K562 (cell line): ENCODE results near the gene SHANK1. TPM values are rescaled to one million over a fixed set of nuclear protein-coding genes. Genes with fewer than 3 reads are reported as not detected.

Source experiments
- ATAC-seq: fragments of 200-7000 bp; cut with Tn5 transposase; 3 replicates; pipeline ENCODE4 v1.9.1; 2020; ENCODE audit warnings: moderate library complexity
- BruUV-seq: library from RNA; stranded (reverse); fragments of 400-500 nt; replicated peaks from 2 replicates; lab custom pipeline; 2021; lab: Mats Ljungman, UMichigan
- CTCF ChIA-PET: fragments of 300-600 bp; formaldehyde crosslinking; extraction: SDS; loops from one replicate; lab custom pipeline; 2021; ENCODE audit warnings: low intra/inter-chr PET ratio; lab: Yijun Ruan, JAX
- POLR2A ChIA-PET: fragments of 300-600, 350-650 bp; sonication (Branson Sonifier 250); formaldehyde crosslinking; extraction: SDS; loops from one replicate; lab custom pipeline; 2021; ENCODE audit warnings: antibody characterized with exemption, inconsistent platforms; lab: Yijun Ruan, JAX
- DNase-seq, 4 experiments: peaks; one replicate each; pipeline versions ENCODE4 v3.0.0 to v3.0.0-alpha.2; 2011 to 2018; ENCODE audit warnings: low spot score in 3 of 4, mixed read lengths in 3 of 4; ENCODE audit errors: extremely low read depth in 1 of 4
- FAIRE-seq: peaks from 2 replicates; lab custom pipeline; 2011; peaks lifted over from hg19 to GRCh38; lab: Jason Lieb, UNC
- H2AFZ ChIP-seq: 2 replicates; pipeline ENCODE4 v1.6.0; 2011; ENCODE audit warnings: low read depth, low read length, control low read depth, inconsistent platforms
- H3K27ac ChIP-seq: fragments of 200-600 bp; 3 replicates; pipeline ENCODE4 v1.8.0; 2011; ENCODE audit warnings: low read depth, mild to moderate bottlenecking, control low read depth, inconsistent platforms, low read length, moderate library complexity, mixed read lengths; ENCODE audit errors: extremely low read depth
- H3K27me3 ChIP-seq, 2 experiments: fragments of 300-600 bp in 1 of 2; 2 replicates in 1 of 2; 3 replicates in 1 of 2; pipeline versions ENCODE4 v1.6.0 to v1.8.0; 2011; ENCODE audit warnings: inconsistent platforms in 2 of 2, low read length in 2 of 2, mild to moderate bottlenecking in 1 of 2, mixed read lengths in 1 of 2, moderate library complexity in 1 of 2; ENCODE audit not compliant: control insufficient read depth in 2 of 2, insufficient read depth in 2 of 2
- H3K36me3 ChIP-seq: fragments of 300-600 bp; 3 replicates; pipeline ENCODE4 v1.8.0; 2011; ENCODE audit warnings: mild to moderate bottlenecking, low read length, inconsistent platforms; ENCODE audit not compliant: control insufficient read depth, insufficient read depth
- H3K4me1 ChIP-seq, 2 experiments: fragments of 200-600 bp in 1 of 2; replicated peaks in 1 of 2; 2 replicates in 1 of 2; 3 replicates in 1 of 2; pipeline versions ENCODE4 v1.5.1 to v1.8.0; 2011; ENCODE audit warnings: inconsistent platforms in 2 of 2, low read length in 2 of 2, mild to moderate bottlenecking in 1 of 2, mixed read lengths in 1 of 2, moderate library complexity in 1 of 2; ENCODE audit not compliant: control insufficient read depth in 2 of 2, insufficient read depth in 2 of 2
- H3K4me2 ChIP-seq: 2 replicates; pipeline ENCODE4 v1.6.1; 2011; ENCODE audit warnings: low read length, control low read depth, inconsistent platforms, mixed read lengths; ENCODE audit not compliant: insufficient read depth
- H3K4me3 ChIP-seq: fragments of 200-600 bp; sonication (generic), shearing (Covaris generic); 2 replicates; pipeline ENCODE4 v1.5.1; 2016; ENCODE audit warnings: control low read depth, inconsistent platforms
- H3K79me2 ChIP-seq: fragments of 200-600 bp; 3 replicates; pipeline ENCODE4 v1.8.0; 2011; ENCODE audit warnings: low read length, inconsistent platforms; ENCODE audit not compliant: control insufficient read depth, insufficient read depth
- H3K9ac ChIP-seq, 2 experiments: 2 replicates each; pipeline versions ENCODE4 v1.6.0 to v1.6.1; 2011; ENCODE audit warnings: low read depth in 2 of 2, low read length in 2 of 2, control low read depth in 1 of 2, inconsistent platforms in 1 of 2, mild to moderate bottlenecking in 1 of 2, mixed read lengths in 1 of 2; ENCODE audit not compliant: insufficient read depth in 1 of 2
- H3K9me1 ChIP-seq: one replicate; pipeline ENCODE4 v1.6.0; 2011; ENCODE audit warnings: inconsistent platforms, mild to moderate bottlenecking, low read length, moderate library complexity; ENCODE audit not compliant: control insufficient read depth, insufficient read depth
- H3K9me3 ChIP-seq: replicated peaks from 2 replicates; pipeline ENCODE4 v1.5.1; 2011; ENCODE audit warnings: low read depth, low read length, inconsistent platforms; ENCODE audit not compliant: control insufficient read depth, insufficient read depth
- H4K20me1 ChIP-seq: replicated peaks from 2 replicates; pipeline ENCODE4 v1.6.1; 2011; ENCODE audit warnings: low read length, inconsistent platforms, mixed read lengths; ENCODE audit not compliant: control insufficient read depth, insufficient read depth
- CBFB ChIP-seq: sonication (generic); formaldehyde crosslinking; IDR thresholded peaks from 2 replicates; pipeline ENCODE4 v1.4.0; 2020; ENCODE audit warnings: mild to moderate bottlenecking, missing genetic modification reagents
- COPS2 ChIP-seq: fragments of 450-650 bp; conservative IDR thresholded peaks from 2 replicates; pipeline ENCODE4 v1.6.1; 2016; ENCODE audit warnings: mild to moderate bottlenecking, moderate library complexity
- EWSR1 ChIP-seq: fragments of 450-650 bp; IDR thresholded peaks from 2 replicates; pipeline ENCODE4 v1.6.1; 2018; ENCODE audit warnings: borderline replicate concordance, mild to moderate bottlenecking, low read depth, moderate library complexity; ENCODE audit not compliant: partially characterized antibody
- MAFG ChIP-seq: fragments of 450-650 bp; conservative IDR thresholded peaks from 2 replicates; pipeline ENCODE4 v1.6.1; 2016; ENCODE audit warnings: missing genetic modification characterization, missing compliant biosample characterization
- MED1 ChIP-seq: sonication (generic); formaldehyde crosslinking; IDR thresholded peaks from 2 replicates; pipeline ENCODE4 v1.8.1; 2023; ENCODE audit warnings: missing genetic modification reagents, borderline replicate concordance
- NR2C1 ChIP-seq, 2 experiments: fragments of 450-650 bp; IDR thresholded peaks; 2 replicates each; pipeline ENCODE4 v1.6.1; 2017; ENCODE audit warnings: mild to moderate bottlenecking in 2 of 2, antibody characterized with exemption in 1 of 2, inconsistent platforms in 1 of 2, missing compliant biosample characterization in 1 of 2, missing genetic modification characterization in 1 of 2
- PHB2 ChIP-seq: fragments of 450-650 bp; IDR thresholded peaks from 2 replicates; pipeline ENCODE4 v1.6.1; 2017; ENCODE audit warnings: low read depth
- TAF1 ChIP-seq: IDR thresholded peaks from 2 replicates; pipeline ENCODE4 v1.6.1; 2011; ENCODE audit warnings: mild to moderate bottlenecking, low read length, moderate library complexity; ENCODE audit not compliant: insufficient read depth, control insufficient read depth, severe bottlenecking; ENCODE audit errors: extremely low read depth
- ZNF551 ChIP-seq: fragments of 250-450 bp; sonication (Bioruptor Pico); IDR thresholded peaks from 2 replicates; pipeline ENCODE4 v1.5.0; 2021; ENCODE audit warnings: mild to moderate bottlenecking, moderate library complexity
- ZSCAN29 ChIP-seq: fragments of 450-650 bp; IDR thresholded peaks from 2 replicates; pipeline ENCODE4 v1.6.1; 2017
- WGBS: fragments of 100-300 bp; shearing (Covaris generic); methylation state at CpG from one replicate; pipeline ENCODE4 v1.1.6; 2016; ENCODE audit warnings: low coverage, mixed read lengths; ENCODE audit not compliant: insufficient coverage; ENCODE audit errors: missing lambda C conversion rate; 5-methylcytosine and 5-hydroxymethylcytosine counted together
- in situ Hi-C: fragments of 300-500 bp; cut with MboI; formaldehyde crosslinking; loops from 4 replicates; pipeline ENCODE4 v1.15.0; 2018; ENCODE audit warnings: inconsistent platforms, mixed read lengths
- intact Hi-C: fragments of 100-400 bp; cut with micrococcal nuclease; formaldehyde crosslinking; loops from 2 replicates; pipeline ENCODE4 v1.14.2; 2022
- polyA plus RNA-seq, 8 experiments: library from polyadenylated mRNA; depleted of rRNA in 4 of 8; stranded (reverse) in 5 of 8; unstranded in 3 of 8; fragments of >200 nt; fragmentation: Nextera tagmentation in 2 of 8; fragmentation: Illumina TruSeq in 1 of 8; extraction: Ambion mirVana in 2 of 8; extraction: Trizol in 1 of 8; gene quantifications; 2 replicates each; pipeline versions ENCODE4 v1.2.1 to v1.2.3, GENCODE V29; 2011 to 2014; ENCODE audit warnings: inconsistent platforms in 1 of 8, missing spikeins in 1 of 8
- total RNA-seq, 7 experiments: library from RNA; depleted of rRNA in 6 of 7; stranded (reverse); fragments of >200 nt in 6 of 7; fragmentation: Illumina TruSeq in 2 of 7; extraction: Trizol in 2 of 7; gene quantifications; 2 replicates each; pipeline versions ENCODE4 v1.2.1 to v1.2.3, GENCODE V29; 2011 to 2021; ENCODE audit warnings: low replicate concordance in 1 of 7
- TF ChIP-seq, protein P1 (sequence below): fragments of 450-650 bp; IDR thresholded peaks from 2 replicates; pipeline ENCODE4 v1.7.1; 2018; ENCODE audit warnings: mild to moderate bottlenecking, low read depth; ENCODE audit not compliant: partially characterized antibody
- TF ChIP-seq, protein P2 (sequence below): sonication (generic); formaldehyde crosslinking; IDR thresholded peaks from 2 replicates; pipeline ENCODE4 v1.8.1; 2023; ENCODE audit warnings: mild to moderate bottlenecking, missing genetic modification reagents
- TF ChIP-seq, protein P3 (sequence below), 2 experiments: IDR thresholded peaks in 1 of 2; conservative IDR thresholded peaks in 1 of 2; 2 replicates each; pipeline ENCODE4 v1.6.1; 2016; ENCODE audit warnings: low read depth in 2 of 2, mild to moderate bottlenecking in 1 of 2, missing compliant biosample characterization in 1 of 2, missing genetic modification characterization in 1 of 2, moderate library complexity in 1 of 2

Gene SHANK1
- total and polyA plus RNA-seq, 9 of the 15 experiments (the other 6 are each of a cell fraction or from before 2014, with no cell fraction given) = 0.33 to 1.3 (median 0.55) TPM; not detected in 2

DNA sequence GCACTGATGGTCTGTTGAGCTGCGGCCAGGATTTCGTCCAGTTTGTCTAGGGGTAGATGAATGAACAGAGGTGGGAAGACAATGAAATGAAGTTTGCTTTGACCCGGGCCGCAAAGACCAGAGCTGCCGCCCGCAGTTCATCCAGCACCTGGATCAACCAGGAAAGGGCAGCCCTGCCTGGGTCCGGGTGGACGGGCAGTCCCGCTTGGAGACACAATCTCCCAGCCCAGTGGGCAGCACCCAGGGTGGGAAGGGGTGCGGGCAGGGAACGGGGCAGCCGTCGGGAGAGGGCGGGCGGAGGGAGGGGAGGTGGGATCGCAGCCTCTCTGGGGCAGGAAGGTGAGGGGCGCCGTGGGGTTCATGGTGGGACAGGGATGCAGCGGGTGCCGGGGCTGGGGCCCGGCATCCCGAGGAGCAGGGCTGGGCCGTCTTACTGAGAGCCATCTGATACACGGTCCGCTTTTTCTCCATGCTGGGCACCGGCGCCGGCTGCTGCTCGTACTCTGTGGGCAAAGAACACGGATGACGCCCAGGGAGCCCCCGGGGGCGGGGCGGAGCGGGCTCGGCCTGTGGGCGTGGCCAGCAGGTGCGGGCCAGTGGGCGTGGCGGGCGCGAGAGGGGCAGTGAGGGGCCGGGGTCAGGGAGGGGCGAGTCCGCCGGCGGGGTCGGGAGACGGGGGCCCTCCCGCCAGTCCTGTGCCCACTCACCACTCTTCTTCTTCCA lies 33.1 kb downstream of the SHANK1 start:
- H3K4me3 ChIP-seq = no peak overlapping the region
- H3K4me2 ChIP-seq = no peak overlapping the region
- CTCF ChIA-PET = no interaction called here
- H3K79me2 ChIP-seq = no peaks in the 10 kb centered on the region
- 8% methylated on average over 26 of the region's 50 CpGs for WGBS
- no peak for FAIRE-seq
- intact Hi-C loops (no loop called here), in situ Hi-C loops (no loop called here)
- no TSS peak for BruUV-seq
- POLR2A ChIA-PET = interaction anchor here (0.6 to 0.8 kb wide), 2 partner anchors 9 to 613 kb away, joined by 3 read pairs; no protein-coding TSS in a partner anchor
- peaks cover 27 to 57% of the 10 kb centered on the region in 2 experiments for H3K27me3 ChIP-seq
- no peak overlapping the region for H2AFZ ChIP-seq
- H3K9me1 ChIP-seq = no peaks in the 10 kb centered on the region
- H3K9me3 ChIP-seq = no peaks in the 10 kb centered on the region
- peaks cover 0 to 13% of the 10 kb centered on the region in 2 experiments; a peak in 2 of 5 replicates for H3K4me1 ChIP-seq
- no peak for ATAC-seq
- no peaks in the 10 kb centered on the region for H3K36me3 ChIP-seq
- H3K27ac ChIP-seq = no peak overlapping the region
- no peak overlapping the region for H3K9ac ChIP-seq
- peak in 2 of 4 experiments; percentile 79 to 81 for DNase-seq
- H4K20me1 ChIP-seq = peaks cover 7% of the 10 kb centered on the region
- TF ChIP-seq MED1 (CRISPR knock-in tag) (no peak), ZNF551 (CRISPR knock-in tag) (no peak), MAFG (tag) (no peak), NR2C1 (IDR thresholded peaks at IDR 0.05) (no peak), NR2C1 (tag; IDR thresholded peaks at IDR 0.05) (no peak), EWSR1 (no peak), PHB2 (no peak), TAF1 (no peak), CBFB (CRISPR knock-in tag) (no peak), COPS2 (no peak), ZSCAN29 (no peak)
- TF ChIP-seq, protein P1, sequence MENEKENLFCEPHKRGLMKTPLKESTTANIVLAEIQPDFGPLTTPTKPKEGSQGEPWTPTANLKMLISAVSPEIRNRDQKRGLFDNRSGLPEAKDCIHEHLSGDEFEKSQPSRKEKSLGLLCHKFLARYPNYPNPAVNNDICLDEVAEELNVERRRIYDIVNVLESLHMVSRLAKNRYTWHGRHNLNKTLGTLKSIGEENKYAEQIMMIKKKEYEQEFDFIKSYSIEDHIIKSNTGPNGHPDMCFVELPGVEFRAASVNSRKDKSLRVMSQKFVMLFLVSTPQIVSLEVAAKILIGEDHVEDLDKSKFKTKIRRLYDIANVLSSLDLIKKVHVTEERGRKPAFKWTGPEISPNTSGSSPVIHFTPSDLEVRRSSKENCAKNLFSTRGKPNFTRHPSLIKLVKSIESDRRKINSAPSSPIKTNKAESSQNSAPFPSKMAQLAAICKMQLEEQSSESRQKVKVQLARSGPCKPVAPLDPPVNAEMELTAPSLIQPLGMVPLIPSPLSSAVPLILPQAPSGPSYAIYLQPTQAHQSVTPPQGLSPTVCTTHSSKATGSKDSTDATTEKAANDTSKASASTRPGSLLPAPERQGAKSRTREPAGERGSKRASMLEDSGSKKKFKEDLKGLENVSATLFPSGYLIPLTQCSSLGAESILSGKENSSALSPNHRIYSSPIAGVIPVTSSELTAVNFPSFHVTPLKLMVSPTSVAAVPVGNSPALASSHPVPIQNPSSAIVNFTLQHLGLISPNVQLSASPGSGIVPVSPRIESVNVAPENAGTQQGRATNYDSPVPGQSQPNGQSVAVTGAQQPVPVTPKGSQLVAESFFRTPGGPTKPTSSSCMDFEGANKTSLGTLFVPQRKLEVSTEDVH = no peak
- TF ChIP-seq, protein P2, sequence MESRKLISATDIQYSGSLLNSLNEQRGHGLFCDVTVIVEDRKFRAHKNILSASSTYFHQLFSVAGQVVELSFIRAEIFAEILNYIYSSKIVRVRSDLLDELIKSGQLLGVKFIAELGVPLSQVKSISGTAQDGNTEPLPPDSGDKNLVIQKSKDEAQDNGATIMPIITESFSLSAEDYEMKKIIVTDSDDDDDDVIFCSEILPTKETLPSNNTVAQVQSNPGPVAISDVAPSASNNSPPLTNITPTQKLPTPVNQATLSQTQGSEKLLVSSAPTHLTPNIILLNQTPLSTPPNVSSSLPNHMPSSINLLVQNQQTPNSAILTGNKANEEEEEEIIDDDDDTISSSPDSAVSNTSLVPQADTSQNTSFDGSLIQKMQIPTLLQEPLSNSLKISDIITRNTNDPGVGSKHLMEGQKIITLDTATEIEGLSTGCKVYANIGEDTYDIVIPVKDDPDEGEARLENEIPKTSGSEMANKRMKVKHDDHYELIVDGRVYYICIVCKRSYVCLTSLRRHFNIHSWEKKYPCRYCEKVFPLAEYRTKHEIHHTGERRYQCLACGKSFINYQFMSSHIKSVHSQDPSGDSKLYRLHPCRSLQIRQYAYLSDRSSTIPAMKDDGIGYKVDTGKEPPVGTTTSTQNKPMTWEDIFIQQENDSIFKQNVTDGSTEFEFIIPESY = no peak
- TF ChIP-seq, protein P3, sequence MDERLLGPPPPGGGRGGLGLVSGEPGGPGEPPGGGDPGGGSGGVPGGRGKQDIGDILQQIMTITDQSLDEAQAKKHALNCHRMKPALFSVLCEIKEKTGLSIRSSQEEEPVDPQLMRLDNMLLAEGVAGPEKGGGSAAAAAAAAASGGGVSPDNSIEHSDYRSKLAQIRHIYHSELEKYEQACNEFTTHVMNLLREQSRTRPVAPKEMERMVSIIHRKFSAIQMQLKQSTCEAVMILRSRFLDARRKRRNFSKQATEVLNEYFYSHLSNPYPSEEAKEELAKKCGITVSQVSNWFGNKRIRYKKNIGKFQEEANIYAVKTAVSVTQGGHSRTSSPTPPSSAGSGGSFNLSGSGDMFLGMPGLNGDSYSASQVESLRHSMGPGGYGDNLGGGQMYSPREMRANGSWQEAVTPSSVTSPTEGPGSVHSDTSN (CRISPR knock-in tag; IDR thresholded peaks at IDR 0.05; ENCODE audit: low read depth) = no peak
- TF ChIP-seq, protein P3 (tag; conservative IDR thresholded peaks at IDR 0.05; ENCODE audit: low read depth) = no peak
